ENCODE data around the gene C20orf141.
"Not testable (repeated sequence)": the region's sequence is repeated elsewhere in the genome, so short reads cannot be mapped to it uniquely, and the experiment has no call there.

C20orf141 gene

GRCh38 chr20:2816030-2816582 is 1.3 kb downstream of the C20orf141 start, which contains the start of gene TMEM239:
TSS of gene TMEM239 (plus strand) at chr20:2816364. CDS start at chr20:2816555, 191 bp downstream.
- Histone ChIP-seq H3K9me3 (ENCODE audit: control insufficient read depth, low read length) (no peaks in the 10 kb centered on the region), H3K4me3 (ENCODE audit: low read length) (no peak within 1 kb of the TSS), H3K27me3 (ENCODE audit: control insufficient read depth, insufficient read depth, low read length) (peaks cover 28% of the 10 kb centered on the region)

DNA sequence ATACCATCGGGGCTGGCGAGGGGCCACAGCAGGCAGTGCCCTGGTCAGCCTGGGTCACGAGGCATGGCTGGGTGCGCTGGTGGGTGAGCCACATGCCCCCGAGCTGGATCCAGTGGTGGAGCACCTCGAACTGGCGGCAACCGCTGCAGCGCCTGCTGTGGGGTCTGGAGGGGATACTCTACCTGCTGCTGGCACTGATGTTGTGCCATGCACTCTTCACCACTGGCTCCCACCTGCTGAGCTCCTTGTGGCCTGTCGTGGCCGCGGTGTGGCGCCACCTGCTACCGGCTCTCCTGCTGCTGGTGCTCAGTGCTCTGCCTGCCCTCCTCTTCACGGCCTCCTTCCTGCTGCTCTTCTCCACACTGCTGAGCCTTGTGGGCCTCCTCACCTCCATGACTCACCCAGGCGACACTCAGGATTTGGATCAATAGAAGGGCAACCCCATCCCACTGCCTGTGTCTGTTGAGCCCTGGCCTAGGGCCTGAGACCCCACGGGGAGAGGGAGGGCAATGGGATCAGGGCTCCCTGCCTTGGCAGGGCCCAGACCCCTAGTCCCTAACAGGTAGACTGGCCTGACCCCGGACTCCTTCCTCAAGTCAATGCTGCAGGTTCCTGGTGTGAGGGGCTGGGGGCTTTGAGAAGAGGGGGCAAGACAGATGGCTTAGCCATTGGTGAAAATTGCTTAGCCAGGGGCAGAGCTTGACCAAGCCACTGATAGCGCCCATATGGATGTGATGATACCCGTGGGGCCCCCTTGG is 2.0 kb downstream of the C20orf141 start:
- Histone ChIP-seq H3K4me3 (ENCODE audit: low read length) (no peak overlapping the region), H3K27me3 (ENCODE audit: control insufficient read depth, insufficient read depth, low read length) (peaks cover 33% of the 10 kb centered on the region), H3K4me1 (ENCODE audit: control insufficient read depth, insufficient read depth, low read length) (no peaks in the 10 kb centered on the region), H3K9ac (ENCODE audit: low read length) (no peak overlapping the region), H3K9me3 (ENCODE audit: control insufficient read depth, low read length) (no peaks in the 10 kb centered on the region), H3K36me3 (ENCODE audit: control insufficient read depth, insufficient read depth, low read length) (no peaks in the 10 kb centered on the region)

More at GRCh38 chr20:2816030-2816582, 1.3 kb downstream of the C20orf141 start, which contains the start of gene TMEM239:
- no peak within 1 kb of the TSS for H3K9ac ChIP-seq (ENCODE audit: low read length)
- no peaks in the 10 kb centered on the region for H3K36me3 ChIP-seq (ENCODE audit: control insufficient read depth, insufficient read depth, low read length)
- H3K4me1 ChIP-seq (ENCODE audit: control insufficient read depth, insufficient read depth, low read length) = no peaks in the 10 kb centered on the region

- Histone ChIP-seq H3K27me3 (ENCODE audit: control insufficient read depth, insufficient read depth, low read length) (peaks cover 36% of the 10 kb centered on the region), H3K36me3 (ENCODE audit: control insufficient read depth, insufficient read depth, low read length) (no peaks in the 10 kb centered on the region), H3K4me3 (ENCODE audit: low read length) (no peak overlapping the region), H3K9ac (ENCODE audit: low read length) (no peak overlapping the region), H3K9me3 (ENCODE audit: control insufficient read depth, low read length) (no peaks in the 10 kb centered on the region), H3K4me1 (ENCODE audit: control insufficient read depth, insufficient read depth, low read length) (no peaks in the 10 kb centered on the region)
Observed at GRCh38 chr20:2817341-2817726, 2.5 kb downstream of the C20orf141 start.

- H3K27me3 ChIP-seq (ENCODE audit: control insufficient read depth, insufficient read depth, low read length) = peaks cover 36% of the 10 kb centered on the region
- H3K4me3 ChIP-seq (ENCODE audit: low read length) = no peak overlapping the region
- no peak overlapping the region for H3K9ac ChIP-seq (ENCODE audit: low read length)
- no peaks in the 10 kb centered on the region for H3K36me3 ChIP-seq (ENCODE audit: control insufficient read depth, insufficient read depth, low read length)
- H3K9me3 ChIP-seq (ENCODE audit: control insufficient read depth, low read length) = no peaks in the 10 kb centered on the region
- H3K4me1 ChIP-seq (ENCODE audit: control insufficient read depth, insufficient read depth, low read length) = no peaks in the 10 kb centered on the region
Observed at GRCh38 chr20:2817891-2818595, 3.3 kb downstream of the C20orf141 start.

DNA sequence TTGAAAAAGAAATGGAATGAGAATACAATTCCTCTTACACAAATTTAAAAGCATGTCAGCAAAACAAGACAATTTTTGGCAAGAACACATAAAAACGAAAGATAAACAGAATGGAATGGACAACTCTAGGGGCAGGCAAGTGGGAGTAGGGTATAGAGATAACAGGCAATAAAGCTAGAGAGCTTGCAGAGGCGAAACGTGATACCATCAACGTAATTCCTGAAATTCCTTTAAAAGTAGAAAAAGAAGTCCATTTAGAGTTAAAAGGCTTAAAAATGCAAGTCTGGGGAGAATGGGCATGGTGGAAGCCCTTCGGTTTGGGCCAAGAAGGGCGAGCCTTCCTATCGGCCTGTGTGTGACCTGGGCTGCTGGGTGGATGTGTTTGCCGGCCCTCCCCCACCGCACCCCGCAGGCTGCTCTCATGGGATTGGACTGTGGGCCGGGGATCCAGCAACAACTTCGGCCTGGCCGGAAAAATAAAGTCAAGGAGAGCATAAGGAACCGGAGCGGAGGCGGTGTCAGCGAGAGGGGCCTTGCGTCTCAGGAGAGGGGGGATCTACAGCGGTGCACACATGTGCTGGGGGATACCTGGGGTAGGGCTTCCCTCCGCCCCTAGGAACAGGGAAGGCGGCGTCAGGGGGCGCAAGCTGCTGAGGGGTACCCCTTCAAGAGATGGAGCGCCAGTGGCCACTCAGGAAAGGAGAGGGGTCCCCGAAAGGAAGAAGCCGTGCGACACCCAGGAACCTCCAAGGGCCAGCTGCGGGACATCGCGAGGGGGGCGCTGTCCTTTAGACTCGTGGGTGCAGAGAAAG is 5.5 kb downstream of the C20orf141 start:
- no peaks in the 10 kb centered on the region for H3K9me3 ChIP-seq (ENCODE audit: control insufficient read depth, low read length)
- no peaks in the 10 kb centered on the region for H3K4me1 ChIP-seq (ENCODE audit: control insufficient read depth, insufficient read depth, low read length)
- H3K27me3 ChIP-seq (ENCODE audit: control insufficient read depth, insufficient read depth, low read length) = peaks cover 36% of the 10 kb centered on the region
- no peak overlapping the region for H3K9ac ChIP-seq (ENCODE audit: low read length)
- no peak overlapping the region for H3K4me3 ChIP-seq (ENCODE audit: low read length)
- H3K36me3 ChIP-seq (ENCODE audit: control insufficient read depth, insufficient read depth, low read length) = no peaks in the 10 kb centered on the region

GRCh38 chr20:2820896-2821869 is 6.4 kb downstream of the C20orf141 start:
- H3K9ac ChIP-seq (ENCODE audit: low read length) = no peak overlapping the region
- H3K4me3 ChIP-seq (ENCODE audit: low read length) = no peak overlapping the region
- H3K4me1 ChIP-seq (ENCODE audit: control insufficient read depth, insufficient read depth, low read length) = no peaks in the 10 kb centered on the region
- H3K27me3 ChIP-seq (ENCODE audit: control insufficient read depth, insufficient read depth, low read length) = peaks cover 42% of the 10 kb centered on the region
- no peaks in the 10 kb centered on the region for H3K9me3 ChIP-seq (ENCODE audit: control insufficient read depth, low read length)
- H3K36me3 ChIP-seq (ENCODE audit: control insufficient read depth, insufficient read depth, low read length) = no peaks in the 10 kb centered on the region

DNA sequence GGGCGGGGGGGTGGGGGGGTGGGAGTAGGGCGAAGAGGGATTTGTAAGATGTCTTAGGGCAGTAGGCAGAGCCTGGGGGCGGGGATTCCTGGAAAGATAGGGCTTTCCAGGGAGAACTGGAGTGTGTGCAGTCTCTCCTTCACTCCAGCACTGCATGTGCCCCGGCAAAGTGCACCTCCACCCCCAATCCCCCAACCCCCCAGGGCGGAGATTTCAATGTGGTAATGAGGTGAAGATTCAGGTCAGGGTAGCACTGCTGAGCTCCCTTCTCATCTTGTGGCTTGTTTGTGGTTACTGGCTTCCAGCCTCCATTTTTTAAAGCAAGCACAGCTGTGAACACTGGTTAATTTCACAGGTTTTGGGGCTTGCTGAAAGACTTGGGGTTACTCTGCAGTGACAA is 7.3 kb downstream of the C20orf141 start:
- Histone ChIP-seq H3K9ac (ENCODE audit: low read length) (no peak overlapping the region), H3K9me3 (ENCODE audit: control insufficient read depth, low read length) (no peaks in the 10 kb centered on the region), H3K36me3 (ENCODE audit: control insufficient read depth, insufficient read depth, low read length) (no peaks in the 10 kb centered on the region), H3K4me3 (ENCODE audit: low read length) (no peak overlapping the region), H3K4me1 (ENCODE audit: control insufficient read depth, insufficient read depth, low read length) (no peaks in the 10 kb centered on the region), H3K27me3 (ENCODE audit: control insufficient read depth, insufficient read depth, low read length) (peaks cover 49% of the 10 kb centered on the region)

DNA sequence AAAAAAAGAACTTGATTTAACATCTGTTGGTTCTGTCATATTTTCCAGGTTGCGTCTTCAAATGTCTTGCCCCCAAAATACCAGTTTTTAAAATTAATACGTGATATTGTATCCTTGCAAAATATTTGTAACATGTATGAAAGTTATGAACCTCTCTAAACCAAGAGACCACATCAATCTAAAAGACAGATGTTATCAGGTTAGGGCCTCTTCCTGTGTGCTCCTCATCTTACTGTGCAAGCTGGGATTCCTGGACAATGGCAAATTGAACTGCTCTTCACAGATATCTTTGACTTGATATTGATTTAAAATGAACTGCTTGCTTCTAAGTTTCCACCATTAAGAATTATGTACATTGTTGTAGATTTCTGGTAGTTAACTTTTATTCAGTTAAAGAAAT is 11.0 kb downstream of the C20orf141 start:
- no peak overlapping the region for H3K9ac ChIP-seq (ENCODE audit: low read length)
- H3K4me3 ChIP-seq (ENCODE audit: low read length) = no peak overlapping the region
- H3K36me3 ChIP-seq (ENCODE audit: control insufficient read depth, insufficient read depth, low read length) = no peaks in the 10 kb centered on the region
- H3K9me3 ChIP-seq (ENCODE audit: control insufficient read depth, low read length) = no peaks in the 10 kb centered on the region
- H3K4me1 ChIP-seq (ENCODE audit: control insufficient read depth, insufficient read depth, low read length) = no peaks in the 10 kb centered on the region
- peaks cover 35% of the 10 kb centered on the region for H3K27me3 ChIP-seq (ENCODE audit: control insufficient read depth, insufficient read depth, low read length)

DNA sequence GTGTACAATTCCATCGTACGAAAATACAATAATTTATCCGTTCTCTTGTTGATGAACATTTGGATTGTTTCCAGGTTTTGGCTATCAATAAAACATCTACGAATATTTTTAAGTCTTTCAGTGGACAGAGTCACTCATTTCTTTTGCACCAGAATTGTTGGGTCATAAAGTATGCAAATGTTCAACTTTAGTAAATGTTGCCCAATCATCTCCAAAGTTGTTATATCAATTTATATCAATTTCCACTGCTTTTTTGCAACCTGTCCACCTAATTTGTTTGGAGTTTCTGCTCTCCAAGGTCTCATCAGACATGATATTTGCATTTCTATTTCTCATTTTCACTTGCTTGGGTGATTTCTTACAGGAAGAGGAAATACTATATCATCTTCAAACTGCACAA is 11.9 kb downstream of the C20orf141 start:
- Histone ChIP-seq H3K27me3 (ENCODE audit: control insufficient read depth, insufficient read depth, low read length) (peaks cover 27% of the 10 kb centered on the region), H3K4me1 (ENCODE audit: control insufficient read depth, insufficient read depth, low read length) (no peaks in the 10 kb centered on the region), H3K9me3 (ENCODE audit: control insufficient read depth, low read length) (no peaks in the 10 kb centered on the region), H3K4me3 (ENCODE audit: low read length) (no peak overlapping the region), H3K9ac (ENCODE audit: low read length) (no peak overlapping the region), H3K36me3 (ENCODE audit: control insufficient read depth, insufficient read depth, low read length) (no peaks in the 10 kb centered on the region)

DNA sequence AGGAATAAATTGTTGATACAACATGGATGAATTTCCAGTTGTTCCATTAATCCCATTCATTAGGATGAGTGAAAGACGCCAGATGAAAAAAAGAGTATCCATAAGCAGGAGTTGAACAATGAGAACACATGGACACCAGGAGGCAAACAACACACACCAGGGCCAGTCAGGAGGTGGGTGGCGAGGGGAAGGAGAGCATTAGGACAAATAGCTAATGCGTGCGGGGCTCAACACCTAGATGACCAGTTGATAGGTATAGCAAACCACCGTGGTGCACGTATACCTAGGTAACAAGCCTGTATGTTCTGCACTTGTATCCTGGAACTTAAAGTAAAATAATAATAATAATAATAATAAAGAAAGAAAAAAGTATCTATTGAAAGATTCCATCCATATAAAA is 14.6 kb downstream of the C20orf141 start:
- Histone ChIP-seq H3K9me3 (ENCODE audit: control insufficient read depth, low read length) (no peaks in the 10 kb centered on the region), H3K27me3 (ENCODE audit: control insufficient read depth, insufficient read depth, low read length) (peaks cover 22% of the 10 kb centered on the region), H3K4me3 (ENCODE audit: low read length) (no peak overlapping the region), H3K9ac (ENCODE audit: low read length) (no peak overlapping the region), H3K4me1 (ENCODE audit: control insufficient read depth, insufficient read depth, low read length) (no peaks in the 10 kb centered on the region), H3K36me3 (ENCODE audit: control insufficient read depth, insufficient read depth, low read length) (no peaks in the 10 kb centered on the region)

DNA sequence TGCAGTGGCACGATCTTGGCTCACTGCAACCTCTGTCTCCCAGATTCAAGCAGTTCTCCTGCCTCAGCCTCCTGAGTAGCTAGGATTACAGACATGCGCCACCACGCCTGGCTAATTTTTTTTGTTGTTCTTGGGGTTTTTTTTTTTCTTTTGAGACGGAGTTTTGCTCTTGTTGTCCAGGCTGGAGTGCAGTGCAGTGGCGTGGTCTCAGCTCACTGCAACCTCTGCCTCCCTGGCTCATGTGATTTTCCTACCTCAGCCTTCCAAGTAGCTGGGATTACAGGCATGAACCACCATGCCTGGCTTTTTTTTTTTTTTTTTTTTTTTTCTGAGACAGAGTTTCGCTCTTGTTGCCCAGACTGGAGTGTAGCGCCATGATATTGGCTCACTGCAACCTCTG is 16.4 kb downstream of the C20orf141 start:
- H3K9me3 ChIP-seq (ENCODE audit: control insufficient read depth, low read length); H3K4me3 ChIP-seq (ENCODE audit: low read length); H3K4me1 ChIP-seq (ENCODE audit: control insufficient read depth, insufficient read depth, low read length); H3K36me3 ChIP-seq (ENCODE audit: control insufficient read depth, insufficient read depth, low read length); H3K9ac ChIP-seq (ENCODE audit: low read length): not testable (repeated sequence)
- H3K27me3 ChIP-seq (ENCODE audit: control insufficient read depth, insufficient read depth, low read length) = peaks cover 16% of the 10 kb centered on the region
